NCI-H345 treated with DMSO at 0.1 percent for 48 hours (cell line): Measurements from ENCODE around the gene VWC2L.
A peak's percentile ranks its signal among the peaks of the same experiment; 100 is the strongest.

Experiments used
- DNase-seq: peaks from one replicate; lab custom pipeline; 2025; ENCODE audit not compliant: unreplicated experiment; lab: John Stamatoyannopoulos, UW

VWC2L gene

DNA sequence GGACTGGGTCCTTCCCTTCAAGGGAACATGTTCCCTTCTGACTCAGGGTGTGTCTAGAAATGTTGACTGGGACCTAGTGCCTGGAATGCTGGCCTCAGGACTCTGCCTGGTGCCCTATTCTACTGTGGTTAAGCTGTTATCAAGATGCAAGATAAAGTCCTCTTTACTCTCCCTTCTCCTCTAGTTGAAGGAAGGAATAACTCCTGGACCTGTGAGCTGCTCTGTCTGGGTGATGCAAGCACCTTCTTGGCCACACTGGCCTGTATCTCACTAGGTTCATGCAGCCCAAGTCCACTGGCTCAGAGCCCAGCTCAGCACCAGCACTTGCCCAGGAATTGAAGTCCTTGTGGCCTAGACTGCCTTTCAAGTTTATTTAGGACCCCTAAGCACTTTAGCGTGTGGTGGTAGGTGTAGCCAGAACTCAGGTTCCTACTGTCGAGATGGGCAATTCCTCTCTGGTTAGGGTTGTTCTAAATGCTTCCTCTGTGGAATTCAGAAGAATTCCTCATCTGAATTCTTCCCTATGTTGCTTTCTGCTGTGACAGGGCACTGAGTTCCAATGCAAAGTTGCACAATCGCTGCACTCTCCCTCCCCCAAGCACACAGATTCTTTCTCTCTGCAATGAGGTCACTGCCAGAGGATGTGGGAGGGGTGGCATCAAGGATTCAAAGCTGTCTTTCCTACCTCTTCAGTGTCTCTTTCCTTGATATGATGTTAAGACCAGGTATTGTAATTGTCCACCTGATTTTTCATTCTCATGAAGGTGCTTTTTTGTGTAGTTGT lies 54.7 kb downstream of the VWC2L start:
- DNase-seq = no peak

GRCh38 chr2:214469728-214470127 lies 58.9 kb downstream of the VWC2L start:
- DNase-seq = no peak

- DNase-seq = no peak
Measured at GRCh38 chr2:214471382-214471781, 60.5 kb downstream of the VWC2L start.

DNA sequence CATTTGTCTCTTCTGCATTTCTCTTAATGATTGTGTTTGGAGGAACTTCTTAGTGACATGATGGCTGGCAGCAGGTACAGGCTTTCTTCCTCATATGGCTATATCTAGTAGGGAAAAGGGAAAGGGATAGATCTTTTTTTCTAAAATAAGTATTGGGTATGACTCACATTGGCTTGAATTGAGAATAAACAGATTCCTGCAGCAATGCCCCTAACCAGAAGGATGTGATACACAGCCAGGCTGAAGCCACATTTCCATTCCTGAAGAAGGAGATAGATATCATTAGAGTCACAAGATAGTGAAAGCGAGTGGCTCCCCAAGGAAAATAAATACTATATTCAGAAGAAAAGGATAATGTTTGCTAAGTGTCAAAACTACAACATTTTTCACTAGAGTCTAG lies 61.1 kb downstream of the VWC2L start:
- no peak for DNase-seq

- no peak for DNase-seq
Measured at GRCh38 chr2:214477305-214477704, 66.5 kb downstream of the VWC2L start.

GRCh38 chr2:214481204-214481603 lies 70.3 kb downstream of the VWC2L start:
- DNase-seq = peak; percentile 58

- DNase-seq = peak; percentile 44
Measured at GRCh38 chr2:214482728-214483127, 71.9 kb downstream of the VWC2L start.

DNA sequence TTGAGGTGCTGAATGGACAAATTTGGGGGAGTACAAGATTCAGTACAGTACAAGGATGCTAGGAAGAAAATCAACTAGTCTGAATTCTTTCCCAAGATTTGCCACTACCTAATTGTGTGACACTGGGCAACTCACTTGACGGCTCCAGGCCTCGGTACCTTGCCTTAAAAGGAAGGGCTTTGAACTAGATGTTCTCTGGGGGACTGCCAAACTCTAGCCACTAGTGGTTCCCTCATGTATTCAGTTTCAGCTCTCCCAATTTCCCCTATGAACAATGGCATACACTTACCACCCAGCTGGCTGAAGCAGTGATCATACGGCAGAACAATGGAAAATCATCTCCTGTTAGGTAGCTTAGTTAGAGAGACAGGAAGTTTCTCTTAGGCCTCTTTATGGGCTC lies 73.4 kb downstream of the VWC2L start:
- DNase-seq = peak; percentile 7

DNA sequence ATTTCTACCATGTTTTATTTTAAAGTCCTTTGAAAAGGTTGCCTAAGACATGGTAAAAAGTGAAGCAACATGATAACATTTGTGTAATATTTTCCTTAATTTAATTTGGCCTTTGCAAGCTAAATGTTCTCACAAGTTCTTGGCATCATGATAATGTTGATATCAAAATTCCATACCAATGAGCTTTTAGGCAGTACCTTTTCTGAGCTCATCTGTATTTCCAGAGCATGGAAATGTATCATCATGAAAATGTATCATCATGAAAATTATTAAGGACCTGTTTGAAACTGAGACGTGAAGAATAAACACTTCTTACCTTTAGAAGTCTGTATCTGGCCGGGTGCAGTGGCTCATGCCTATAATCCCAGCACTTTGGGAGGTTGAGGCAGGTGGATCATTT lies 73.8 kb downstream of the VWC2L start:
- DNase-seq = no peak

- no peak for DNase-seq
Measured at GRCh38 chr2:214489181-214489580, 78.3 kb downstream of the VWC2L start.

DNA sequence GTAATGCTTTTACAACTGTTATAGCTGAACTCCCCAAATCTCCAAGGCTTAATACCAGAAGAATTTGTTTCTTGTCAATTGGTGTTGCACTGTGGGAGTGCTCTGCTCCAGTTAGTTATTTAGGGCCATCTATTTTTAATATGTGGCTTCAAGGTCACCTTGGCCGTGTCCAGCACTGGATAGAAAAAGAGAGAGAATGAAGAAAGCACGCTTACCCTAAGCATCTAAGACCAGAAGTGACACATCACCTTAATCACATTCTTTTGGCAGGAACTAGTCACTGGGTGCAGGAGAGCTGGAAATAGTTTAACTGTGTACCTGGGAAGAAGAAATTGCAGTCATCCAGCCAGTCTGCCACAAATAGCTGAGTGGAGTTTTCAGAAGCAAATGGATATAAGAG lies 78.8 kb downstream of the VWC2L start:
- no peak for DNase-seq

- DNase-seq = peak; percentile 97
Measured at GRCh38 chr2:214492152-214492551, 81.3 kb downstream of the VWC2L start.

DNA sequence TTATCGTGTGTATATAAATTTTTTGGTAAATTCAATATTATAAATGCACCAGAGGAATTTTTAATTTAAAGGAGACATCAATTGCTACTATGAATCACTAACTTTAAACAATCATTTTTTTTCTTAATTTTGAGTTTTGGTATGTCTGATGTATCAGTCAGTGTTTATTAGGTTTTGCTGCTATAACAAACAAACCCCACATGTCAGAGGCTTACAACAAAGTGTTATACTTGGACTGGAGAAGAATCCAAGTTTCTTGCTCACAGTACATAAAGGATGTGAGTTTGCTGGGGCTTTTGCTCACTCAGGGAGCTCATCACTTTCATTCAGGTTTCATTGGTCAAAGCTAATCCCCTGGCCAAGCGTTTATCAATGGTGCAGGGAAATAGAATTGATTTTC lies 81.8 kb downstream of the VWC2L start:
- no peak for DNase-seq

- no peak for DNase-seq
Measured at GRCh38 chr2:214497489-214497888, 86.6 kb downstream of the VWC2L start.

DNA sequence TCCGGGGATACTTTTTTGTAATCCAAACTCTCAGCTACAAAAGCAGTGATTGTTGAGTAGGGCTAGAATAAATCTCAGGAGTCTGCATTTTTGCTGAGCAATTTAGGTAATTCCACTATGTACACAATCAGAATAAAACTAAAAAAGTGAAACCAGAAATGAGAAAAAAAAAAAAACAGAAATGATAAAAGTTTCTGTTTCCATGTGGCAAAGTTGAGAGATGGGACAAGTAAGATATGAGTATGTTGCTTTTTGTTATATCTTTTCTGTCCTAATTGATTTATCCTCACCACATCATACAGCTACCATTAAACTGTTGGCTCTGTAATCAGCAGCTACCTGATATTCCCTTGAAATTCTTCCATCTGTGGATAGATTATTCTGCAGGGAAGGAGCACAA lies 92.7 kb downstream of the VWC2L start:
- no peak for DNase-seq

DNA sequence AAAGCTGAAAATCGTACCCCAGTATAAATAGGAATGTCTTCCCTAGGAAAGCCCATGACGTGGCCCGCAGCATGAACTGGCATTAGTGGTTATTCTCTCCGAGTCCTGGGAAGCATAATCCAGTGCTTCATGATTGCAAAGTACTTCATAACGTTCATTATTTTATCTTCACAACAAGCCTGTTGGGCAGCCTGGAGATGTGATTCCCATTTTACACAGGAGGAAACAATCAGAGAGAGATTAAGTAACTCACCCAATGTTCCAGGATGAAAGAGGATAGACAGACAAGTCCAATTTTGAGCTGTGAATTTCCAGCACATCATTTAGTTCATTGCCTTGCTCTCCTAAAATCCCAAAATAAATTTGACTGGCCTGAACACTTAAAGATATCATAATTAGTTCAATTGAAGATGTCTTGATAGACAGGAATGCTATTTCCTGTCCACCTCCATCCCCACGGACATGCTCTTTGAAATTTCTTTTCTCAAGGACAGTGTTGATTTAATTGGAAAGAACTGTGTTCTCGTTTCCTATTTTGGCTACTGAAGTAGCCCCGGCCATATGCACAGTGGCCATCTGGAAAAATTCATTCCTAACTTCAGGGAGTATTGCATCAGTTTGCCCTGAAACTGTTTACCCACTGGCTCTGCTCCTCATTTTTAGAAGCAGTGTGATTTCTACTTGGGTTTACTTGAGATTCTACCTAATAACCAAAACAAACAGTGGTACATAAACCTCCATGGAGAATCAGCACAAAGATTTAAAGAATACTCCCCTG lies 93.9 kb downstream of the VWC2L start:
- no peak for DNase-seq

DNA sequence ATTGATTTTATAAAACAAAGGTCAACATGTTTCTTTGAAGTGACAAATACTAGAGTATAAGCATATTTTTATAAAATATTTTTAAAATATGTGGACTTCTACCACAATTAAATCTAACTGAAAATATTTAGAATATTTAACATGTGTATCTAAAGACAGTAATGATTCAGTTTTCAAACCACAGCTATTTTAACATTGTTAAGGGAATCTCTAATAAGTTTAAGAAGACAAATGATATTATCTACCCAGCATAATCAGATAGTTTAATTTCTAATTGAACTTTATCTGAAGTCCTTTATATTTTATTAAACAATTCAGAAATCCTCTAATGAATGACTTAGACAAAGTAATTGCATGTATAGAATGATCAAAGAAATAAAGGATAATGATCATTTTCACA lies 96.2 kb downstream of the VWC2L start:
- DNase-seq = no peak

DNA sequence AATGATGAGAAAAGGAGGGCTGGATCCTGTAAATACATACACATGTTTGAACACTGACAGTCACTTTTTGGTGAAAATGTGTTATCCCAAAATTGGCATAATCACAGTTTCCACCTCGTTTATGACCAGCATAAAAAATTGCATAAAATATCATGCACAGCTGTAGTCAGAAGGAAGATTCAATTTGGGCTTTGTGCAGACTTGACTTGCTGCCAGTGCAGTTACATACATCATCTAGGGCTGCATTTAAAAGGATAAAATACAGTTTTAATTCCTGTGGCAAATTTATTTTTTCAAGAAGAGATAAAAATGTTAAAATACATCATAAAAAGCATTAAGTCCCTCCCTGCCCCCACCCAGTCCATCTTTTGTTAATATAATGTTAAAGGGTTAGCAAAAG lies 103.8 kb downstream of the VWC2L start:
- no peak for DNase-seq

DNA sequence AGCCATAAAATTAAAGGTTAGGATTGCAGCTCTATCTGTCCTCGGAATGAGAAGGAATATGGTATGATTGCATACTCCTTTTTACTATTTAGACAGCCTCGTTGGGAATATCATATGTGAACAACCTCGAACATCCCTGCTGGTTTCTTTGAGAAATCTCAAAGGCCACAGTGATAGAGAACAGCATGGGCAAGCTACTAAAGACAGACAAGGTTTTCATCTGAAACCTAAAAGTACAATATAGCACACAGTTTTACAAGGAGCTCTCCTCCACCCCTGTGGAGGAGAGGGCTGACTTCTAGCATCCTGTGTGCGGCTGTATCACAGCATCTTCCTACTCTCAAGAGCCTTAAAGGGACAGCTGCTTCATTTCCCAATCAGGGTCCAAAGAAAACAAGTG lies 104.3 kb downstream of the VWC2L start:
- DNase-seq = no peak

DNA sequence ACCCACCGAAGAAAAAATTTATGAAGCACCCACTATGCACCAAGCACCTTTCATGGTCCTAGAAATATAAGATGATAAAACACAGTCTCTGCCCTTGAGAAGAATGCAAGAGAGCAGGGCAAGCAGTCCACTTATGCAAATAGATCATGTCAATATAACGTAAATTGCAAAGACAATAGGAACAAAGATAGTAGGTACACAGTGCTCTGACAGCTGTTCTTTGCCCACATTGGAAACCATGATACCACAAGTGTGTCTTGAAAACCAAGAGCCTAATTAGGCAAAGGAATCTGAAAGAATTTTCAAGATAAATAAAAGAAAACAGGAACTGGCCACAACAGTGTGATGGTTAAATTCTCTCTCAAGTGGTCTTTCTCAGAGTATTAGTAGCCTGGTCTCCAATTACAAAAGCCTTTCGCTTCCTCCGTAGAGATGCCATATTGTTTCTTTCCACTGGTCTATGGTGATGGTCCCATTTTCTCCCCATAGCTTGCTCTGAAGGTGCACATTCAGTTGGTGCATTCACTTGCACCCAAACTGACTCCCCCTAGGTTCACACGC lies 108.5 kb downstream of the VWC2L start:
- no peak for DNase-seq

- DNase-seq = no peak
Measured at GRCh38 chr2:214529021-214529420, 118.2 kb downstream of the VWC2L start.

- DNase-seq = no peak
Measured at GRCh38 chr2:214529514-214529913, 118.7 kb downstream of the VWC2L start.
